ENCODE data around the gene SLC25A1.

SLC25A1 gene

DNA sequence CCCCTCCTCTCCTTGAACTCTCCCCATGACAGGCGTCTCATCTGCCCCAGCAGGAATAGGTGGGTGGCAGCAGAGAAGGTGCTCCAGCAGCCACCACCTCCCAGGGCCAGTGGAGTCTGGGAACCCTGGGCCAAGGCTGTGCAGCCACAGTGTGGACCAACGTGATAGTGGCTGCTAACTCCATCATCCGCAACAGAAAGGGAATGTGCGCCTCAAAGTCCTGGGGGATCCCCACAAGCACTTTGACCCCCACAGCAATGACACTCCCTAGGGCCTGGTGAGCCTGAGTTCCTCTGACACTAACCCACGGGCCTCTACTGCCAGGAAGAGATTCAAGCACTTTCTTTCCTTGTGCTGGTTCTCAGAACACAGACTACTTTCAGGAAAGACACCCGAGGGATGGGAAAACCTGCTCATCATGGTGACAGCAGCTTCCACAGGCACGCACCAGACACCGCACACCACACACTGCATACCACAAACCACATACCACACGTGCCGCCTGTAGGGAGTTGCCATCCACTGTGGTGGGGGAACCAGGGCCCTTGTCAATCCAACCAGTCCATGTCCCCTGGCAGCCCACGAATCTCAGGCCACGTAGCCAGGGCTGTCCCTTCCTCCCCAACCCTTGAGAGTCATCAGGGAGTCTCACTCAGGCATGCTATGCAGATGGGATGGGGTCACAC lies 3.4 kb upstream of the SLC25A1 start:
- no peak for DNase-seq
- TF ChIP-seq GATA1 (IDR thresholded peaks at IDR 0.05; ENCODE audit: low read depth, low read length) (no peak), POLR2A (IDR thresholded peaks at IDR 0.05; ENCODE audit: low read length) (no peak)

DNA sequence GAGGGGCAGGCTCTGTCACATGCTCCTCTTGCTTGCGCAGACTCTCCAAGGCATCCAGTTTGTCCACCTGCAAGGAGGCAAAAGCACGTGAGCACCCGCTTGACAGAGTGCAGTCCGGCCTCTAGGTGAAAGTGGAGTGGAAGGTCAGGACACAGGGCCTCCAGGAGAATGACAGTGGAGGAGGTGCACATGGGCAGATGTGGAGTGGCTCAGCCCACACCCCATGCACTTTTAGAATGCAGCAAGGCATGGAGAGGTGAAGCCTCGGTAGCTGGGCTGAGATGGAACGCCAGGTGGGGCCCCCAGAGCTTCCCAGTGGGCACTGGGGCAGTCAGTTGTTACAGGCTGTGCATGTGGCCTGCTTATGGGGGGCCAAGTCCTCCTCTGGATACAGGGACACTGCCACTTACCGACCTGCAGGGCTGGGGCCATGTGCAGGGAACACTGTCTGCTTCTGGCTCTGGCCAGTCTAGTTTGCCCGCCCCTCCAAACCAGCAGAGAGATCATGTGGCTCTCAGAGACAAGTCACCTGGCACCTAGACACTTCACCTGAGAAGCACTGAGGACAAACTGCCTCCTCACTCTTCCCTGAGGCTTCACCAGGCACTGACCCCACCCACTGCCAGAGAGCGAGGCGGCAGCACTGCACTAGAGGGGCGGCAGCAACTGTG lies 2.3 kb upstream of the SLC25A1 start:
- no peak for TF ChIP-seq POLR2A (IDR thresholded peaks at IDR 0.05; ENCODE audit: low read length)
- no peak for TF ChIP-seq GATA1 (IDR thresholded peaks at IDR 0.05; ENCODE audit: low read depth, low read length)
- DNase-seq, result no peak

DNA sequence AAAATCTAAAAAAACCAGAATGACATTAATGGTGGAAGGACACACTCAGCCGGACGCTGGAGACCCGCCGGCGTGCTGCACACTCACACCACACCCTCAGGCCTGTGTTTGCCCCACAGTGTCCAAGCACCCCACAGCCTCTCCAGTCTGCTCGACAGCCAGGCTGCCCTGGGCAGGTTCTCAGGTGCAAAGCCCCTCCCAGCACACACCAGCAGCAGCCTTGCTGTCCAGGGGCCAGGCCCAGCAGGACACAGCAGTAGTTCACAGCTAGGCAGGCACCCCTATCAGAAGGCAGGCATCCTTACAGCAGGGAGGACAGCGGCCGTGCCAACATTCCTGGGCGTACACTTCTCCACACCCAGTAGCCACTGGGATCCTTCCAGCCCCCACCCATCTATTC lies 1.7 kb upstream of the SLC25A1 start:
- DNase-seq, result no peak
- TF ChIP-seq POLR2A (IDR thresholded peaks at IDR 0.05; ENCODE audit: low read length), result no peak
- TF ChIP-seq GATA1 (IDR thresholded peaks at IDR 0.05; ENCODE audit: low read depth, low read length), result no peak

DNA sequence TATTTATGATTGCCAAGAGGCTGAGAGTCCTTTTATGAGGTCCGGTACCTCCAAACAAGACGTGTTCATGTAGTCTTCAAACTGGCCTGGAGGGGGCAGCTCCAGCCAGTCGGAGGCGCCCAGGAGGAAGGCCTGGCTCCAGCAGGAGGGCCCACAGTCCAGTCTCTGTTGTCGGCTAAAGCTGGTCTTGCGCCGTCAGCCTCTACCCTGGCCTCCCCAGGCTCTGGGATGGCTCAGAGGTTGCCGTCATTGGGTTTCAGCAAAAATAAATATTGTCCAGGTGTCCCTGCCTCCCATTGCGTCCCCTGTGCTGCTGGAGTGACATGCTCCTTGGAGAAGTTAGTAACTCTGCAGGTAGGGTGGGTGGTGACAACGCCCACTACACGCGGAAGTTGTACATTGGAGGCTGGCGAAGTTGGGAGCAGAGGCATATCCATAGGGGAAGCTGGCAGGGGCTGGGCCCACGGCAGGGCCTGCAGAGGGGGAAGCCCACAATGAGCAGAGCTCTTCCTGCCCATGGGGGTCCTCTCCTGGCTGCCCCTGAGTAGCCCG lies 1.0 kb upstream of the SLC25A1 start:
- peak; percentile 84 to 85 for DNase-seq
- TF ChIP-seq GATA1 (IDR thresholded peaks at IDR 0.05; ENCODE audit: low read depth, low read length), result no peak
- no peak for TF ChIP-seq POLR2A (IDR thresholded peaks at IDR 0.05; ENCODE audit: low read length)

DNA sequence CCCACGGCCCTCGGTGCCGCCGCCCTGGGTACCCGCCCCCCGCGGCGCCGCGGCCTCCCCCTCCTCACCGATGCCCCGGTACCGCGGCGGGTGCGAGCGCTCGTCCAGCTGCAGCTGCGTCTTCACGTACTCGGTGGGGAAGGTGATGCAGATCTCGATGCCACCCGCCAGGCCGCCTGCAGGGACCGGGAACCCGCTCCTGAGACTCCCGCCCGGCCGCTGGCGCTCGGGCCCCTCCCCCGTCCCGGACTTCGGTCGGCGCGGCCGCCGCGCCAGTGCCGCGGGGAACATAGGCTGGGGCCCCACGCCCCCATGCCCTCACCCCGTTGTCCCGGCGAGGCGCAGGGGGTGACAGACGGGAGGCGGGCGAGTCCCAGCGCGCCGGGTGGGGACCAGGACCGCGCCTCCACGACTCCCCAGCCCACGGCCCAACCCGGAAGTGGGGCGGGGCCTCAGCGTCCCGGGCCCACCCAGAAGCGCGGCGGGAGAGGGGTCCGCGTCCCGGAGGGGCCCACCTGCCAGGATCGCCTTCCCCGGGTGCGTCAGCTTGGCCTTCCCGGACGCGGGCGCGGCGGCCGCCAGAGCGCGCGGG lies 375 bp downstream of the SLC25A1 start:
- peak; percentile 77 to 83 for DNase-seq
- TF ChIP-seq POLR2A (IDR thresholded peaks at IDR 0.05; ENCODE audit: low read length), result no peak
- TF ChIP-seq GATA1 (IDR thresholded peaks at IDR 0.05; ENCODE audit: low read depth, low read length), result no peak

DNA sequence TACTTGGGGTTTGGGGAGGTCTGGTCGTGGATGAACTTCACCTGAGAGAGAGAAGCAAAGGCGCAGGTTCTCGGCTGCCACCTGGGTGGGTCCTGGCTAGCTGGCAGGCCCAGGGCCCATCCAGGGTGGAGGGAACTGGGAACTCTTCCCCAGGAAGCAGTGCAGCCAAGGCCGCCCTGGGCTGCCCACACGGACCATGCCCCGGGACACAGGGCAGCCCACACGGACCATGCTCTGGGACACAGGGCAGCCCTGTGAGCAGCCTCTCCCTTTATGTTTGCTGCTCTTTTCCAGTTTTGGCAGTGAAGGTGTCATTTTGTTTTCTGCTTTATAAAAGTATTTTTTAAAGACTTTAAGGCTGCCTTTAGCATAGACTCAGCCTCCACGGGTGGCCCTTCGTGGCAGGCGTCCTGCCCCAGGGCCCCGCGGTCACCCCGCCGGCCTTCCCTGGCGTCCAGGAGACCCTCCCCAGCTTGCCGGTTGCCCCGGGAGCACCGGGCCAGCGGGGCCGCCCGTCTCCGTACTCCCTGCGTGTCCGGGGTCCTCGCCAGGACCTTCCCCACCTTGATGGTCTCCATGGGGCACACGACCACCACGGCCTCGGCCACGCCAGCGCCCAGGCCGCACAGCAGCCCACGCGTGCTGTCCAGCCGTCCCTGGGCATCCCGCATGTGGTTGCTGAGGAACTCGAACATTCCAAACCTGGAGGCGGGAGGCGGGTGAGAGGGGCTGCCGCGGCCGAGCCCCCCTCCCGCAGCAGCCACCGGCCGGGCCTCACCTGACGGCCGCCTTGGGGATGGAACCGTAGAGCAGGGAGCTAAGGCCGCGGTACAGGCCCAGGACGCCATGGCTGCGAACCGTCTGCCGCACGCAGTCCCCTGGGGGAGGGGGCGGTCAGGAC lies 1.1 kb downstream of the SLC25A1 start:
- TF ChIP-seq GATA1 (IDR thresholded peaks at IDR 0.05; ENCODE audit: low read depth, low read length), result no peak
- TF ChIP-seq POLR2A (IDR thresholded peaks at IDR 0.05; ENCODE audit: low read length), result no peak
- no peak for DNase-seq

DNA sequence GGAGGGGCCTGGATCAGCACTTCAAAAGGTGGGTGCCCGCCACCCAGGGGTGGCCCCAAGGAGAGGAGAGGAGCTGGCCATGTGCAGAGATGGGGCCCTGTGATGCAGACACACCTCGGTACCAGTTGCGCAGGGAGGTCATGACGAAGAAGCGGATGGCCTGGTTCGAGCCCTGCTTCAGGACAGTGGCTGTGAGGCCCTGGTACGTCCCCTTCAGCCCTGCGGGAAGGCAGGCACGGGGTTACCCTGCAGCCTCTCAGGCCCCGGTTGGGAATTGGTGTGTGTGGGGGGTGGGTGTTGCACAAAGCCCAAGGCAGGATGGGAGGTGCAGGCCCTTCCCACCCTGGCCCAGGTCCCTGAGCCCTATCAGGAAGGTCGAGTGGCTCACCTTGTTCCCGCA lies 1.8 kb downstream of the SLC25A1 start:
- TF ChIP-seq POLR2A (IDR thresholded peaks at IDR 0.05; ENCODE audit: low read length) (no peak), GATA1 (IDR thresholded peaks at IDR 0.05; ENCODE audit: low read depth, low read length) (no peak)
- no peak for DNase-seq

DNA sequence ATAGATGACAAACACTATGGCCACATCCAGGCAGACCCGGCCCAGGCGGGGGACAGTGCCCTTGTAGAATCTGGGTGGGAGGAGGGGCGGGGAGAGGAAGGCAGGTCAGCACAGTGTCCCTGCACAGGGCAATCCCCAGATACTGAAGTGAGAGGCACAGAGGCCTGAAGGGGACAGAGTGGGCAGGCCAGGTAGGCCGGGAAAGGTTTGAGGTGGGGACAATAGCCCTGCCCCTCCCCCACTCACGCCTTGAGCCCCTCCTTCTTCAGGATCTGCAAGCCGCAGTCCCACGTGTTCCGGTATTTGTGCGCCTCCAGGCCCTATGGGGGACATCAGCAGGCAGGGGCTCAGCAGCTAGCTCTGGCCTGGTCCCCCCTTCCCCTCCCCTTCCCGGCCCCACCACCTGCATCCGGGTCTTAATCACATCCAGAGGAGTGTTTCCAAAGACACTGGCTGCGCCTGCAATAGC lies 2.3 kb downstream of the SLC25A1 start:
- peak; percentile 5 for TF ChIP-seq POLR2A (IDR thresholded peaks at IDR 0.05; ENCODE audit: low read length)
- TF ChIP-seq GATA1 (IDR thresholded peaks at IDR 0.05; ENCODE audit: low read depth, low read length), result no peak

GRCh38 chr22:19175602-19176174 lies 2.8 kb downstream of the SLC25A1 start:
- no peak for TF ChIP-seq POLR2A (IDR thresholded peaks at IDR 0.05; ENCODE audit: low read length)
- no peak for TF ChIP-seq GATA1 (IDR thresholded peaks at IDR 0.05; ENCODE audit: low read depth, low read length)
- DNase-seq, result no peak

More for the DNA sequence above, 2.3 kb downstream of the SLC25A1 start:
- DNase-seq, result no peak

DNA sequence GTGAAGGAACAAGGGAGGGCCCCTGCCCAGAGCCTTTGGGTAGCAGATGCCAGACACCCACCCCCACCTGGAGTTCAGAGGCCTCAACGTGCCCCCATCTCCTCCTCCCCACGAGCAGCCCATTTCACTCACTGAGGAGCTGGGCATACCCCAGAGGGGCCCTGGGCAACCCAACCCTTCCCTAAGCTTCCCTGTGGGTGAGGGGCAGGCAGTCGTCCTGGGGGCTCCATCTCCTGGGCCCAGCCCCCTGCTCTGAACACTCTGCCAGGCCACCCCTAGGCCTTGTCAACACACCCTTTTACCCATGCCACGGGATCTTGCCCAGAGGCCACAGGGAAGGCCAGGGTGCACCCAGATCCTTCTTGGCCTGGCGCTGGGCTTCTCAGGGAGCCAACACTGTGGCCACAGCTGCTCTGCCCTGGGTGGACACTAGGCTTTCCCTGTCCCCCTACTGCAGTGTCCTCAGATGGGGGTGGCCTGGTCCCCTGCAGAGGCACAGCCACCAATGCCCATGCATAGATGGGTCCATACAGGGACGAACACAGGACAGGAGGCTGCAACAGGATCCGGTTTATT lies 3.4 kb downstream of the SLC25A1 start:
- DNase-seq, result no peak
- TF ChIP-seq POLR2A (IDR thresholded peaks at IDR 0.05; ENCODE audit: low read length) (no peak), GATA1 (IDR thresholded peaks at IDR 0.05; ENCODE audit: low read depth, low read length) (no peak)

- no peak for DNase-seq
- TF ChIP-seq GATA1 (IDR thresholded peaks at IDR 0.05; ENCODE audit: low read depth, low read length) (no peak), POLR2A (IDR thresholded peaks at IDR 0.05; ENCODE audit: low read length) (no peak)
Observed at GRCh38 chr22:19174106-19175025, 4.2 kb downstream of the SLC25A1 start.

All from erythroblast (primary cell).